Measurements from ENCODE around the gene SEMA3D.

Gene SEMA3D

DNA sequence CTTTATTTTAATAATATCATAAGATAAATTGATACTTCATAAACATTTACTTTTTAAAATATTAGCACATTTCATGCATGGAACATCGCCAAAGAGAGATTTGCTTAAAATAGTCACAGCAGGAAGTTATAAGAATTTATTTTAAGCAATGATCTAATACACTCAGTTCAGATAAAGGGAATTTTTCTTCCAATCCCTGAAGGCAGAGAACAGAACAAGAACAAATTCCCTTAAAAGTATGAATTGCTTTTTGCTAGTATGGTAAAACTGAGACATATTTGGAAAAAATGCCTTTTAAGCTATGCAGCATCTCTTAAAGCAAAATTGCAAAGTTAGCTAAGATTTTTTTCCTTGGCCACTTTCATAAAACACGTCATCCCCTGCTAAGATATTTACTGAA lies 91.0 kb downstream of the SEMA3D start:
- TF ChIP-seq, protein P1, sequence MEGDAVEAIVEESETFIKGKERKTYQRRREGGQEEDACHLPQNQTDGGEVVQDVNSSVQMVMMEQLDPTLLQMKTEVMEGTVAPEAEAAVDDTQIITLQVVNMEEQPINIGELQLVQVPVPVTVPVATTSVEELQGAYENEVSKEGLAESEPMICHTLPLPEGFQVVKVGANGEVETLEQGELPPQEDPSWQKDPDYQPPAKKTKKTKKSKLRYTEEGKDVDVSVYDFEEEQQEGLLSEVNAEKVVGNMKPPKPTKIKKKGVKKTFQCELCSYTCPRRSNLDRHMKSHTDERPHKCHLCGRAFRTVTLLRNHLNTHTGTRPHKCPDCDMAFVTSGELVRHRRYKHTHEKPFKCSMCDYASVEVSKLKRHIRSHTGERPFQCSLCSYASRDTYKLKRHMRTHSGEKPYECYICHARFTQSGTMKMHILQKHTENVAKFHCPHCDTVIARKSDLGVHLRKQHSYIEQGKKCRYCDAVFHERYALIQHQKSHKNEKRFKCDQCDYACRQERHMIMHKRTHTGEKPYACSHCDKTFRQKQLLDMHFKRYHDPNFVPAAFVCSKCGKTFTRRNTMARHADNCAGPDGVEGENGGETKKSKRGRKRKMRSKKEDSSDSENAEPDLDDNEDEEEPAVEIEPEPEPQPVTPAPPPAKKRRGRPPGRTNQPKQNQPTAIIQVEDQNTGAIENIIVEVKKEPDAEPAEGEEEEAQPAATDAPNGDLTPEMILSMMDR (IDR thresholded peaks at IDR 0.05; ENCODE audit: low read depth, low read length) = no peak
- TF ChIP-seq, protein P2, sequence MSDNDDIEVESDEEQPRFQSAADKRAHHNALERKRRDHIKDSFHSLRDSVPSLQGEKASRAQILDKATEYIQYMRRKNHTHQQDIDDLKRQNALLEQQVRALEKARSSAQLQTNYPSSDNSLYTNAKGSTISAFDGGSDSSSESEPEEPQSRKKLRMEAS (IDR thresholded peaks at IDR 0.05; ENCODE audit: low read depth, low read length) = no peak
- TF ChIP-seq MYC (IDR thresholded peaks at IDR 0.05; ENCODE audit: low read depth, low read length) (no peak), POLR2A (IDR thresholded peaks at IDR 0.05; ENCODE audit: extremely low read depth, insufficient read length) (no peak)
- H3K4me3 ChIP-seq (ENCODE audit: low read depth, low read length) = no peak overlapping the region
- DNase-seq (ENCODE audit: low read depth) = no peak

DNA sequence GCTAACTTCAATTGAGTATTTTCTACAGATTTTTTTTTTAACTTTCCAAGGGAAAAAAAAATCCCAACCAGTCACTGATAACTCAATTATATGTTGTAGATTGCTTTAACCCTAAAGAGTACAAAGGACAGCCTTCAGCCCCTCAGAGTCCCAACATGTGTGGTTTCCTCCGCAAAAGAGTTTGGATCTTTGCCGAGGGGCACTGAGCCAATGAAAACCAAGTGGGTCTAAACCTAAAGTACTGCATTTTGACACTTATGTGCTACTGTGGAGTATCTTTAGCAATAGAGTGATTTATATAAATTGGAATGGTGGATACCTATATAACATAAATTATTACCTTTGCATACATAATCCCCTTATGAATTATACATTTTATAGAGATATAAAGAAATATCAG lies 91.5 kb downstream of the SEMA3D start:
- no peak for DNase-seq (ENCODE audit: low read depth)
- H3K4me3 ChIP-seq (ENCODE audit: low read depth, low read length) = no peak overlapping the region
- TF ChIP-seq, protein P2 (IDR thresholded peaks at IDR 0.05; ENCODE audit: low read depth, low read length) = no peak
- TF ChIP-seq, protein P1 (IDR thresholded peaks at IDR 0.05; ENCODE audit: low read depth, low read length) = no peak
- no peak for TF ChIP-seq MYC (IDR thresholded peaks at IDR 0.05; ENCODE audit: low read depth, low read length)
- no peak for TF ChIP-seq POLR2A (IDR thresholded peaks at IDR 0.05; ENCODE audit: extremely low read depth, insufficient read length)

DNA sequence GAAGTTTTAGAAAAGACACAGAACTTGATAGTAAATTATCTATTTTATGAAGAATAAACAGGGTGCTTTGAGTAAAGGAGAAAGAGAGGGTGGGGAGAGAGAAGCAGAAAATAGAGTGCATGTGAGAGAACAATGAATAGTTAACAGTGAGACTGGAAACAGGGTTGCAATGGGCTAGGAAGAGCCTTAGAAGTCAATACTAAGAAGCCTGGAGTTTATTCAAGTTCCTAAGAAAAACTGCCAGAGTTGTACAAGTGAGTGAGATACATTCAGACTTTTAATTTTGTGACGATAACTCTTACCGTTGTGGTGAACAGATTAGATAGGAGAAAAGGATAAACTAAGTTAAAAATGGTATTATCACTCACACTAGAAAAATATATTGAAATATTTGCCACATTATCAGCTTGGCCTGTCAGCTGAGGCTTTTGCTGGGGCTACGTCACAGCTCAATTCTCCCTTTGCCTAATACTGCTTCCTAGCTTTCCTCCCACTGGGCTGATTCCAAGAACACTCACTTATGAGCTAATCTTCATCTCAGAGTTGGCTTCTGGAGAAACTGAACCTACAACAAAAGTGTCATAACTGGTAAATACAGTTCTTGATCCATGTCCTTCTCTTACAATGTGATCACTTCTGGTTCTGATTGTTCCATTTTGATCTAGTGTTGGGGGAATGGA lies 92.7 kb downstream of the SEMA3D start:
- no peak overlapping the region for H3K4me3 ChIP-seq (ENCODE audit: low read depth, low read length)
- TF ChIP-seq MYC (IDR thresholded peaks at IDR 0.05; ENCODE audit: low read depth, low read length) (no peak), POLR2A (IDR thresholded peaks at IDR 0.05; ENCODE audit: extremely low read depth, insufficient read length) (no peak)
- TF ChIP-seq, protein P1 (IDR thresholded peaks at IDR 0.05; ENCODE audit: low read depth, low read length) = no peak
- TF ChIP-seq, protein P2 (IDR thresholded peaks at IDR 0.05; ENCODE audit: low read depth, low read length) = no peak
- DNase-seq (ENCODE audit: low read depth) = no peak

DNA sequence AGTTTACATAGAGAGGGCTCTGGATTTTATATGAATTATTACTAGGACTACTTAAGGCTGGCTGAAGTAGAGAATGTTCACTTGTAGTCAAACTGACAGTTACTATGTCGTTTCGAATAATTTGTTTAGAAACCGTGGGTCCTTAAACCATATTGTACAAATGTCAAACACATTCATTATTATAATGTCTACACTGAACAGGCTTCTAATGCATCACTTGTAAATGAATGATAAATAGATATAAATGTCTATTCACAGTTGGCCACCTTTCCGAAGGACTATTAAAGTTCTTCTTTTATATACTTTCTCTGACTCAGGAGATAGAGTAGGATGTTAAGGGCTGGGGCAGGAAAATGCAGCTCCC lies 95.3 kb downstream of the SEMA3D start:
- DNase-seq (ENCODE audit: low read depth) = no peak
- H3K4me3 ChIP-seq (ENCODE audit: low read depth, low read length) = no peak overlapping the region
- TF ChIP-seq, protein P2 (IDR thresholded peaks at IDR 0.05; ENCODE audit: low read depth, low read length) = no peak
- TF ChIP-seq POLR2A (IDR thresholded peaks at IDR 0.05; ENCODE audit: extremely low read depth, insufficient read length) (no peak), MYC (IDR thresholded peaks at IDR 0.05; ENCODE audit: low read depth, low read length) (no peak)
- TF ChIP-seq, protein P1 (IDR thresholded peaks at IDR 0.05; ENCODE audit: low read depth, low read length) = no peak

DNA sequence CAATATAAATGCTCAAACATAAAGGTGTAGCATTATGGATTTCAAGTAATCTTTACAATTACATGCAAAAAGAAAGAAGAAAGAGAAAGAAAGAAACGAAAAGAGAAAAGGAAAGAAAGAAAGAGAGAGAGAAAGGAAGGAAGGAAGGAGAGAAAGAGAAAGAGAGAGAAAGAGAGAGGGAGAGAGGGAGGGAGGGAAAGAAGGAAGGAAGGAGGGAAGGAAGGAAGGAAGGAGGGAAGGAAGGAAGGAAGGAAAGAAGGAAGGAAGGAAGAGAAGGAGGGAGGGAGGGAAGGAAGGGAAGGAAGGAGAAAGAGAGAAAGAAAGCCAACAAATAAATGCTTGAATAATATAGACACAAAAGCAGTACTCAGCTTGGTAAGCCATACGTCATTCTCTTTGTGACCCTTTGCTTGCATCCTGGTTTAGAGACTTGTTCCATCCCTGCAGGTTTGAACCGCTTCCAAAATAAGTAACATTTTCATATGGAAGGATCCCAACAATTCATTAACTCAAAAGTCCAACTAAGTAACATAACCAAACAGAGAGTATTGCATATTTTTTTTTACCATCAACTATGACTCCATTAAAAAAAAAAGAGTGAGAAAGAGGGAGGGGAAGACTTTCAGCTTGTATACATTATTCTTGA lies 95.8 kb downstream of the SEMA3D start:
- no peak for DNase-seq (ENCODE audit: low read depth)
- TF ChIP-seq POLR2A (IDR thresholded peaks at IDR 0.05; ENCODE audit: extremely low read depth, insufficient read length) (no peak), MYC (IDR thresholded peaks at IDR 0.05; ENCODE audit: low read depth, low read length) (no peak)
- TF ChIP-seq, protein P2 (IDR thresholded peaks at IDR 0.05; ENCODE audit: low read depth, low read length) = no peak
- TF ChIP-seq, protein P1 (IDR thresholded peaks at IDR 0.05; ENCODE audit: low read depth, low read length) = no peak
- H3K4me3 ChIP-seq (ENCODE audit: low read depth, low read length) = no peak overlapping the region
